HuH-7 (cell line): ENCODE data around the gene AFAP1L2.

ENCODE experiments used
- DNase-seq: peaks from one replicate; pipeline ENCODE4 v3.0.0; 2011; ENCODE audit warnings: low spot score

AFAP1L2 gene

GRCh38 chr10:114271075-114271778 lies 133.1 kb downstream of the AFAP1L2 start:
- no peak for DNase-seq

- DNase-seq, result no peak
These were observed 137.8 kb downstream of the AFAP1L2 start for GRCh38 chr10:114266521-114266920.

GRCh38 chr10:114265392-114266053 lies 138.8 kb downstream of the AFAP1L2 start:
- no peak for DNase-seq

- DNase-seq, result no peak
These were observed 141.8 kb downstream of the AFAP1L2 start for GRCh38 chr10:114262496-114262895.

- DNase-seq, result no peak
These were observed 143.2 kb downstream of the AFAP1L2 start for GRCh38 chr10:114261076-114261475.

GRCh38 chr10:114260366-114260765 lies 143.9 kb downstream of the AFAP1L2 start:
- no peak for DNase-seq

GRCh38 chr10:114259824-114260223 lies 144.5 kb downstream of the AFAP1L2 start:
- DNase-seq, result no peak

GRCh38 chr10:114258274-114258840 lies 145.9 kb downstream of the AFAP1L2 start:
- DNase-seq, result no peak

- DNase-seq, result no peak
These were observed 146.8 kb downstream of the AFAP1L2 start for GRCh38 chr10:114257498-114257897.

GRCh38 chr10:114256822-114257221 lies 147.5 kb downstream of the AFAP1L2 start:
- no peak for DNase-seq

GRCh38 chr10:114256008-114256765 lies 148.1 kb downstream of the AFAP1L2 start:
- no peak for DNase-seq

GRCh38 chr10:114255227-114255626 lies 149.1 kb downstream of the AFAP1L2 start:
- no peak for DNase-seq

GRCh38 chr10:114252883-114253282 lies 151.4 kb downstream of the AFAP1L2 start:
- DNase-seq, result no peak

- no peak for DNase-seq
These were observed 152.2 kb downstream of the AFAP1L2 start for GRCh38 chr10:114252092-114252491.

- DNase-seq, result no peak
These were observed 153.6 kb downstream of the AFAP1L2 start for GRCh38 chr10:114250716-114251115.

- no peak for DNase-seq
These were observed 154.1 kb downstream of the AFAP1L2 start for GRCh38 chr10:114250236-114250635.

- no peak for DNase-seq
These were observed 157.5 kb downstream of the AFAP1L2 start for GRCh38 chr10:114246679-114247305.

GRCh38 chr10:114245121-114245791 lies 159.0 kb downstream of the AFAP1L2 start:
- no peak for DNase-seq
